ENCODE data around the gene NMNAT1.
"Not testable (repeated sequence)": the region's sequence is repeated elsewhere in the genome, so short reads cannot be mapped to it uniquely, and the experiment has no call there.

NMNAT1 gene

GRCh38 chr1:10020678-10021077 is 77.4 kb downstream of the NMNAT1 start:
- not testable (repeated sequence) for DNase-seq

GRCh38 chr1:10021992-10022391 is 78.7 kb downstream of the NMNAT1 start:
- DNase-seq, result not testable (repeated sequence)

- DNase-seq, result no peak
Measured at GRCh38 chr1:10022656-10023055, 79.4 kb downstream of the NMNAT1 start.

- DNase-seq, result no peak
Measured at GRCh38 chr1:10025354-10025753, 82.1 kb downstream of the NMNAT1 start.

GRCh38 chr1:10027027-10027426 is 83.8 kb downstream of the NMNAT1 start:
- DNase-seq, result no peak

GRCh38 chr1:10028956-10029500 is 85.8 kb downstream of the NMNAT1 start:
- DNase-seq, result not testable (repeated sequence)

GRCh38 chr1:10031461-10031860 is 88.2 kb downstream of the NMNAT1 start:
- no peak for DNase-seq

GRCh38 chr1:10032590-10033358 is 89.5 kb downstream of the NMNAT1 start, which contains the start of gene UBE4B:
TSS of gene UBE4B (plus strand) at chr1:10032958. CDS start at chr1:10033671, 713 bp downstream.
- peak; percentile 100 for DNase-seq

GRCh38 chr1:10033359-10033845 is 90.1 kb downstream of the NMNAT1 start:
- peak; percentile 88 for DNase-seq
